MG63 (cell line): Measurements from ENCODE around the gene P2RX7. TPM values are rescaled to one million over a fixed set of nuclear protein-coding genes. Genes with fewer than 3 reads are reported as not detected.

Experiments
- DNase-seq: peaks from one replicate; pipeline ENCODE4 v3.0.0-alpha.2; 2020
- H3K27me3 ChIP-seq: fragments of 250-450 bp; sonication (Bioruptor Pico); 2 replicates; pipeline ENCODE4 v1.5.1; 2020; ENCODE audit warnings: mild to moderate bottlenecking, moderate library complexity
- H3K36me3 ChIP-seq: fragments of 250-450 bp; sonication (Bioruptor Pico); 2 replicates; pipeline ENCODE4 v1.5.1; 2020; ENCODE audit warnings: mild to moderate bottlenecking, moderate library complexity
- H3K4me3 ChIP-seq: fragments of 250-450 bp; sonication (Bioruptor Pico); 2 replicates; pipeline ENCODE4 v1.5.1; 2020; ENCODE audit warnings: mild to moderate bottlenecking, moderate library complexity
- H3K9me3 ChIP-seq: fragments of 250-450 bp; sonication (Bioruptor Pico); 2 replicates; pipeline ENCODE4 v1.5.1; 2020; ENCODE audit warnings: mild to moderate bottlenecking, moderate library complexity
- total RNA-seq: library from RNA; depleted of rRNA; stranded (reverse); fragments of >200 nt; shearing (Covaris generic); gene quantifications from 2 replicates; pipeline ENCODE4 v1.2.3, GENCODE V29; 2014; ENCODE audit warnings: low replicate concordance

The P2RX7 gene
- total RNA-seq, 1 experiment from 2014 or later: 2.0 TPM

DNA sequence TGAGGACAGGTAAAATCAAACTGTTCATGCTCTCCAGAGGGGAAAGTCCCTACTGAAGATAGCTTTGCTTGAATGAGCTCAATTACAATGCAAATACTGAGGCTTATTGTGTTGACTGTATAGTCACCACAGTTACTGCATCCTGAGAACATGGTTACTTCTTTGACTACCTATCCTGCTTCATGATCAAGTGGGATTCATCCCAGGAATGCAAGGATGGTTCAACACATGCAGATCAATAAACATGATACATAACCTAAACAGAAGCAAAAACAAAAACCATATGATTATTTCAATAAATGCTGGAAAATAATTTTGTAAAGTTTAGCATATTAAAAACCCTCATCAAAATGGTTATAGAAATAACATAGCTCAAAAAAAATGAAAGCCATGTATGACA lies 32.9 kb upstream of the P2RX7 start:
- no peaks in the 10 kb centered on the region for H3K36me3 ChIP-seq

DNA sequence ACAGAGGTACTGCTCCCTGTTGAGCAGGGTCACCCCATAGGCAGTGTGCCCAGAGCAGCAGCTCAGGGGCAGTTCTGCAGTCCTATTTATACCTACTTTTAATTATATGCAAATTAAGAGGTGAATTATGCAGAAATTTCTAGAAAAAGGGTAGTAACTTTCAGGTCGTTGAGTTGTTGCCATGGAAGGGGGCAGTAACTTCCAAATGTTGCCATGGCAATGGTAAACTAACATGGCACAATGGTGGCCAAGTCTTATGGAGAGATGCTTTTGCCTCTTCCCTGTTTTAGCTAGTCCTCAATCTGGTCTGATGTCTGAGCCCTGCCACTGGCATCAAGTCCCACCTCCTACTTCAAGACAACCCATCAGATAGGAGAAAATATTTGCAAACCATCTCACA lies 30.4 kb upstream of the P2RX7 start:
- Histone ChIP-seq H3K4me3 (no peak overlapping the region), H3K9me3 (peaks cover 5% of the 10 kb centered on the region), H3K36me3 (no peaks in the 10 kb centered on the region), H3K27me3 (no peaks in the 10 kb centered on the region)
- DNase-seq: no peak

More for the DNA sequence above, 32.9 kb upstream of the P2RX7 start:
- Histone ChIP-seq H3K9me3 (peaks cover 5% of the 10 kb centered on the region), H3K27me3 (no peaks in the 10 kb centered on the region), H3K4me3 (no peak overlapping the region)
- no peak for DNase-seq

DNA sequence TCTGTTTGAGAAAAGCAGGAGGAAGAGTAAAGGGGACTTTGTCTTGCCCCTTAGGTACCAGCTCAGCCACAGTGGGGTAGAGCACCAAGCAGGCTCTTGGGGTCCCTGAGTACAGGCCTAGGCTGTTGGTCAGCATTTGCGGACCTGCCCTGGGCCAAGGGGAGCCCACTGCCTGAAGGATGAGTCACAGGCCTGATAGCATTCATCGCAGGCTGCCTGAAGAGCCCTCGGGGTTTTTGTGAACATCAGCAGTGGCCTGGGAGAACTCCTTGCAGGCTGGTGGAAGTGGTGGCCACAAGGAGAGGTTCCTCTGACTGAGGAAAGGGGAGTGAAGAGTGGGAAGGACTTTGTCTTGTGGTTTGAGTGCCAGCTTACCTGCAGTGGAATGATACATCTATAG lies 25.0 kb upstream of the P2RX7 start:
- H3K9me3 ChIP-seq: no peaks in the 10 kb centered on the region; the same call in 1 of the 2 replicates
- H3K36me3 ChIP-seq: no peaks in the 10 kb centered on the region
- H3K4me3 ChIP-seq: no peak overlapping the region
- DNase-seq: no peak
- H3K27me3 ChIP-seq: no peaks in the 10 kb centered on the region

DNA sequence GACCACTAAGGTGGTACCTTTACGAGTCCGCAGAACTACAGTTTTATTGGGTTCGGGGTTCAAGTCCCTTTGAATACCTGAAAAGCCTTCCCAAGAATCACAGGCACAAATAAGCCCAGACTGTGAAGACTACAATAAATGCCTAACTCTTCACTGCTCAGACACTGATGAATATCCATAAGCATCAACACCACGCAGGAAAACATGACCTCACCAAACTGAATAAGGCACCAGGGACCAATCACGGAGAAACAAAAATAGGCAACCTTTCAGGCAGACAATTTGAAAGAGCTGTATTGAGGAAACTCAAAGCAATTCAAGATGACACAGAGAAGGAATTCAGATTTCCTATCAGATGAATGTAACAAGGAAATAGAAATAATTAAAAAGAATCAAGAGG lies 24.2 kb upstream of the P2RX7 start:
- no peaks in the 10 kb centered on the region for H3K36me3 ChIP-seq
- no peaks in the 10 kb centered on the region for H3K27me3 ChIP-seq
- H3K9me3 ChIP-seq: no peaks in the 10 kb centered on the region; the same call in 1 of the 2 replicates
- DNase-seq: no peak
- H3K4me3 ChIP-seq: no peak overlapping the region

DNA sequence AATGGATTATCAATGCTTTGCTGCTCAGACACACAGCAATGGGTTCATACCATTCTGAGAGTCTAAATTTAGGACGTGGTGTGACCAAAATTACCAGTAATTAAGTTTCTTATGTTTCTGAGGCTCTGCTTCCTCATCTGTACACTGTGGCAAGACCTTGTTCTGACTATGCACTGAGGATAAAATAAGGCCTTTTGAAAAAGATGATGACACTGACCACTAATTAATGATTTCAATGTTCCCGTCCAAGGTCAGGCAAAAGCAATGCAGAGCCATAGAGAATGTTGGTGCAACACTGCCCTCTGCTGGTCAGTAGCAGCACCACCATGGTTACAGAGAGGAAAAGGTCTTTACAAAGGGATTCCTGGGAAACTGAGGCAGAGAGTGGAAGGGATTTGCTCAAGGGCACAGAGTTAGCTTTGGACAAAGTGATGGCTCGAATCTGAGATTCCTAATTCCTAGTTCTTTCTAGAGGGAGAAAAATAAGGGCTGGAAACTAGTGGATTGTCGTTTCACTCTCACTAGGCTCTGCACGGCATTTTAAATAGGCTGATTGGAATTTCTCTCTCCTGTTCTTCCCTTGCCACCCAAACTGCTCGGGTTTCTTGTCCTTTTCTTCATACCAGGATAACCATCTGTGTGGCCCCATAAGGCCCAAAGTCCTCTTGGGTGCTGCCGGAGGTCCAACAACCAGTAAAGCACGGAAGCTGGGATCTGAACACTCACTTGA lies 22.3 kb upstream of the P2RX7 start:
- Histone ChIP-seq H3K4me3 (no peak overlapping the region), H3K36me3 (no peaks in the 10 kb centered on the region), H3K9me3 (no peaks in the 10 kb centered on the region), H3K27me3 (no peaks in the 10 kb centered on the region)
- DNase-seq: peak; percentile 38

DNA sequence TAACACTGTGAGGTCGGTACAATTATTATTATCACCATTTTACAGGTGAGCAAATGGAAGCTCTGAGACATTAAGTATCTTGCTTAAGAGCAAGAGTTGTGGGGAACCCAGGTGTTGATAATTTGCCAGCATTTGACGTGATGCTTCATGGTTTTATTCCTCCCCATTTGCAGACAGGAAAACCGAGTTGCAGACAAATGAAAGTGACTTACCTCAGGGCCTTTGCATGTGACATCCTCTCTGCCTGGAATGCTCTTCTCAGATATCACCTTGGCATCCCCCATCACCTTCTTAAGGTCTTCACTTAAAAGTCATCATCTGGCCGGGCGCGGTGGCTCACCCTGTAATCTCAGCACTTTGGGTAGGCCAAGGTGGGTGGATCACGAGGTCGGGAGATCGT lies 21.0 kb upstream of the P2RX7 start:
- Histone ChIP-seq H3K27me3 (no peaks in the 10 kb centered on the region), H3K36me3 (no peaks in the 10 kb centered on the region), H3K4me3 (no peak overlapping the region), H3K9me3 (no peaks in the 10 kb centered on the region)
- no peak for DNase-seq

DNA sequence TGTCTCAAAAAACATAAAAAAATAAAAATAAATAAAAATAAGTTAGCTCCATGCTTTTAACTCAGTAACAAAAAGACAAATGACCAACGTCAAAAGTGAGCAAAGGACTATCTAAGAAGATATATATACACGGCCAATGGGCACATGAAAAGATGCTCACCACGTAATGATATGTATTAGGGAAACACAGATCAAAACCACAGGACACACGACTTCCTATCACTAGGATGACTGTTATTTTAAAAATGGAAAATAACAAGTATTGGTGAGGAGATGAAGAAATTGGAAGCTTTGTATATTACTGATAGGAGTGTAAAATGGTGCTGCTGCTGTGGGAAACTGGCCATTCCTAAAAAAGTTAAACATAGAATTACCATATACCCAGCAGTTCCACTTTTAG lies 20.2 kb upstream of the P2RX7 start:
- Histone ChIP-seq H3K27me3 (no peaks in the 10 kb centered on the region), H3K36me3 (no peaks in the 10 kb centered on the region), H3K9me3 (no peaks in the 10 kb centered on the region), H3K4me3 (no peak overlapping the region)
- no peak for DNase-seq

DNA sequence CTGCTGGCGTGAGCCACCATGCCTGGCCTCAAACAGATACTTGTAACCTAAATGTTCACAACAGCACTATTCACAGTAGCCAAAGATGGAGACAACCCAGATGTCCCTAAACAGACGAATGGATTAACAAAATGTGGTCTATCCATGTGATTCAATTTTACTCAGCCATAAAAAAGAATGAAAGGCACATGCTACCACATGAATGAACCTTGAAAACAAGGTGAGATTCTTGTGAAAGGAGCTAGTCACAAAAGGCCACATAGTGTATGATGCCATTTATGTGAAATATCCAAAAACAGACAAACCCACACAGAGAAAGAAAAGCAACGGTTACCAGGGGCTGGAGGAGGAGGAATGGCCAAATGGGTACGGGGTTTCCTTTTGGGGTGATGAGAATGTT lies 19.6 kb upstream of the P2RX7 start:
- no peak for DNase-seq
- H3K27me3 ChIP-seq: no peaks in the 10 kb centered on the region
- no peaks in the 10 kb centered on the region for H3K36me3 ChIP-seq
- no peaks in the 10 kb centered on the region for H3K9me3 ChIP-seq
- no peak overlapping the region for H3K4me3 ChIP-seq

DNA sequence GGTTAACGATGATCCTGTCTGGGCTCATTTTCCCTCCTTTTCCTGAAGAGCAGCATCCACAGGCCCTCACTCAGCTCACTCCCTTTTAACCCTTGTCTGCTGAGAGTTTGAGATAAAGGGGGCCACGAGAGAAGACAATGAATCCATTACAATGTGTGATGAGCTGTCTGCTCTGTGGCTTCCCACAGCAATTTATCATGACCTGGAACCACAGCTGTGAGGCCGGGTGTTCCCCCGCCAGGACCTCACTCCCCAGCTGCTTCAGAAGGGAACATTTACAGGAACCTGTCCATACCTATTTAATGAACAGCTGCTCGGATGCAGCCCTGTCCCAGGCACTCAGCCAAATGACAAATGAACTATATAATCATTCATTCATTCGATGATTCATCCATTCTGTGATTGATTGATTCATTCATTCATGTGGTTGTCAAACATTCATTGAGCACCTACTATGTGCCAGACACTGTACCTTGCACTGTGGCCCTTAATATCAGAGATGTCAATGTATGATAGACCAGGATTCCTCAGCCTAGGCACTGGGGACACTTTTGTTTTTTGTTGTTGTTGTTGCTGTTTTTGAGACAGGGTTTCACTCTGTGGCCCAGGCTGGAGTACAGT lies 18.5 kb upstream of the P2RX7 start:
- no peak for DNase-seq
- Histone ChIP-seq H3K36me3 (no peaks in the 10 kb centered on the region), H3K4me3 (no peak overlapping the region), H3K27me3 (no peaks in the 10 kb centered on the region), H3K9me3 (no peaks in the 10 kb centered on the region)

DNA sequence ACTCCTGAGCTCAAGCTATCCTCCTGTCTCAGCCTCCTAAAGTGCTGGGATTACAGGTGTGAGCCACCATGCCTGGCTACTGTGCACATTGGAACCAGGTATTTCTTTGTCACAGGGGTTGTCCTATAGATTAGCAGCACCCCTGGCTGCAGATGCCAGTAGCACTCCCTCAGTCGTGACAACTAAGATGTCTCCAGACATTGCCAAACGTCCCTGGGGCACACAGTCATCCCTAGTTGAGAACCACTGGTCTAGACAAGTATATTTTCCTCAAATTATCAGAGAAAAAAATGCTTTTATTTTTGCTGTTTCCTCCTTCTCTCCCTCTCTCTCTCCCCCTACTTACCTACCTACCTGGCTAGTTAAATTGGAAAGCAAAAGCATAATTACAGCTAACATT lies 17.9 kb upstream of the P2RX7 start:
- Histone ChIP-seq H3K27me3 (no peaks in the 10 kb centered on the region), H3K4me3 (no peak overlapping the region), H3K9me3 (no peaks in the 10 kb centered on the region), H3K36me3 (no peaks in the 10 kb centered on the region)
- DNase-seq: no peak

DNA sequence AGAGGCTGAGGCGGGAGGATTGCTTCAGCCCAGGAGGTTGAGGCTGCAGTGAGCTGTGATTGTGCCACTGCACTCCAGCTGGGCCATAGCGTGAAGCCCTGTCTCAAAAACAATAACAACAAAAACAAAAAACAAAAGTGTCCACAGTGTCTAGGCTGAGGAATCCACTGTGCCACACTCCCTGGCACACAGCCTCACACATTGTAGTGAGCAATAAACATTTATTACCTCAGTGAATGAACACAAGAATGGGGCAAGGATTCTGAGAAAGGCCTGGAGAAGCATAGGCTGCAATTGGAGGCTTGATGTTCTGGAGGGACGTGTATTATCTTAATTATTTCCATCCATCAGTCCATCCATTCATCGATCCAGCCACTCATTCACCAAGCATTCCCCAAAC lies 17.1 kb upstream of the P2RX7 start:
- Histone ChIP-seq H3K9me3 (no peaks in the 10 kb centered on the region), H3K27me3 (no peaks in the 10 kb centered on the region), H3K4me3 (no peak overlapping the region), H3K36me3 (no peaks in the 10 kb centered on the region)
- DNase-seq: no peak

DNA sequence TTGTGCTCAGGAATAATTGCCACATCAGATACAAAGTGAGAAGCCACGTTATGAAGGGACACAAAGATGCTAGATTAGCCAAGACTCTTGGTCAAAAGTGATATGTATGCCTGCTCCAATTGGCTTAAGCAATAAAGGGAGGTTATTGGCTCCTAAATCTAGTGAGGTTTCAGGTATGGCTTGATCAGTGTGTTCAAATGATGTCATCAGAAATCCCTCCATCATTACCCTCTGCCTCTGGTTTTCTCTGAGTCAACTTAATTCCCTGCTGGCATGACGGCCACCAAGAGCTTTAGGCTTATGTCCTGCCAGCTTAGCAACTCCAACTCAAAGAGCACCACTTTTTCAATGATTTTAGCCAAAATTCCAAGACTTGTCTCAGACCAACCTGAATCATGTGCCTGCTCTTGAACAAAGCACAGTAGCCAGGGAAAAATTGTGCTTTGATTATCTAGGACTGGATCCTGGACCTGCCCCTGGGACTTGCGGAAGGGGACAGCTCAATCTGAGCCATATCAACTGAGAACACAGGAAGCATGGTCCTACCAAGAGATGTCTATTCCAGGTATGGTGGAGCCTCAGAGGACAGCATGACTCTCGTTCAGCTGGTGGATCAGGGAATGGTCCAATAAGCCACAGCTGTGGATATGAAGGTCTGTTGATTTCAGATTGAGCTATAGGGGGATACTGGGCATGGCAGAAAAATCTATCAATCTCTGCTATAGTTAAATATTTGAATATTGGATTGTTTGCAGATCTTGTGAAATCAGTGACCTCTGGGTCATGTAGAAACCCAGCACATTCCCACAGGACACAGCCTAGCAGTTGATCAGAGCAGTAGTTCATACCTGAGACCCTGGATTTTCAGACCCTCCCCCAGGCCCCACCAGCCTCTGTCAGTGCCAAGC lies 16.1 kb upstream of the P2RX7 start:
- no peaks in the 10 kb centered on the region for H3K36me3 ChIP-seq
- no peak overlapping the region for H3K4me3 ChIP-seq
- H3K27me3 ChIP-seq: no peaks in the 10 kb centered on the region
- H3K9me3 ChIP-seq: no peaks in the 10 kb centered on the region
- no peak for DNase-seq

DNA sequence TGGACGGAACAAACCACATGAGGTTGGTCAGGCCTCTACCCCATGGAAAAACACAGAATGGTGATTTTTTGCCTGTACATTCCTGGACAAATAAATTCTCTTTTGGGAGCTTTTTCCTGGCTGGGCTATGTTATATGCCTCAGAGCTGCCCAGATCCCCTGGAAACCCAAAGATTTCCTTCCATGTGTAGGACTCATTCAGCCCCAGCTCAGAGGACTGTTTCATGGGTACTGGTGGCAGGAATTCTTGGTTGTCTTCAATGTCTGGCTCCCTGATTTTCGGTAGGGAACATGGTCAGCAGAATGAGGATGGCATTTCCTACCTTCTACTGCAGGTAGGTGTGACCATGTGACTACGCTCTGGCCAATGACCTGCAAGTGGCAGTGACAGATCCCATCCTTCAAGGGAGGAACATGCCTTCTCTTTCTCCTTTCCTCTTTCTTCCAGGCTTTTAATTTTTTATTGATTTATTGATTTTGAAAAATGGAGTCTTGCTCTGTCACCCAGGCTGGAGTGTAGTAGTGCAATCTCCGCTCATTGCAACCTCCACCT lies 15.4 kb upstream of the P2RX7 start:
- no peaks in the 10 kb centered on the region for H3K27me3 ChIP-seq
- H3K36me3 ChIP-seq: no peaks in the 10 kb centered on the region
- no peak overlapping the region for H3K4me3 ChIP-seq
- no peaks in the 10 kb centered on the region for H3K9me3 ChIP-seq
- no peak for DNase-seq

DNA sequence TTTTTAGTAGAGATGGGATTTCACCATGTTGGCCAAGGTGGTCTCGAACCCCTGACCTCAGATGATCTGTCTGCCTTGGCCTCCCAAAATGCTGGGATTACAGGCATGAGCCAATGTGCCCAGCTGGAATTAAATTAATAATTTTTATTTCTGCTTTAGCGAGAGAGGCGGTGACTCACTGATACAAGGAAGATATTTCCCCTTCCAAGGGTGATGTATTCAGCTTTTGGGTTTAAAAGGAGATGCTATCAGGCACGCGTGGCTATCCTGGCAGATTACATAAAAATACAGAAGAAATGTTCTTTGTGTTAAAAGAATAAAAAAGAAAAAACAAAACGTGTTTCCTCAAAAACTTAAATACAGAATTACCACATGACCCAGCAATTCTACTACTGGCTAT lies 12.4 kb upstream of the P2RX7 start:
- no peak for DNase-seq
- no peaks in the 10 kb centered on the region for H3K36me3 ChIP-seq

DNA sequence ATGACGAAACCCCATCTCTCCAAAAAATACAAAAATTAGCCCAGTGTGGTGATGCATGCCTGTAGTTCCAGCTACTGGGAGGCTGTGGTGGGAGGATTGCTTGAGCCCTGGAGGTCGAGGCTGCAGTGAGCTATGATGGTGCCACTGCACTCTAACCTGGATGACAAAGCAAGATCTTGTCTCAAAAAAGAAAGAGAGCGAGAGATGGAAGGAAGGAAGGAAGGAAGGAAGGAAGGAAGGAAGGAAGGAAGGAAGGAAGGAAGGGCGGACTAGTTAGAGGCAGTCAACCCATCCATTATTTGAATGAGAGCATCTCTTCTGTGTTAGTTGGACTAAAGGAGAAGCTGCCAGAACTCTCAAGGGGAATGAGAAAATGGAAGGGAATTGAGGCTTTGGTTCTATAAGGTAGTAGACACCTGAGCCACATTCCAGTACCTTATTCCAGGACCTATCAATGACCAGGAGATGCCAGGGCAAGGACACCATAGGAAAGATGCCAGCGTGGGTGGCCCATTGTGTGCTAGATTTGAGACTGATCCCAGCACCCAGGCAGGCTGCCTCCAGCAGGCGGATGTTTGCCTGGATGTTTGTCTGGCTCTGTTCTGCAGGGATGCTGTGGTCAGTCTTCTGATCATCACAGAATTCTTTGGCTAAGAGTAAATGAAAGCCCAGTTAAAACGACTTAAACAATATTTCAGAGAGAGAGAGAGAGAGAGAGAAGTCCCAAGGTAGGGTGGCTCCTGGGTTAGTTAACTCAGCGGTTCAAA lies 11.5 kb upstream of the P2RX7 start:
- no peak overlapping the region for H3K4me3 ChIP-seq
- no peaks in the 10 kb centered on the region for H3K27me3 ChIP-seq
- no peaks in the 10 kb centered on the region for H3K36me3 ChIP-seq
- DNase-seq: no peak
- no peaks in the 10 kb centered on the region for H3K9me3 ChIP-seq

More for the DNA sequence above, 12.4 kb upstream of the P2RX7 start:
- H3K27me3 ChIP-seq: no peaks in the 10 kb centered on the region
- no peaks in the 10 kb centered on the region for H3K9me3 ChIP-seq
- no peak overlapping the region for H3K4me3 ChIP-seq

DNA sequence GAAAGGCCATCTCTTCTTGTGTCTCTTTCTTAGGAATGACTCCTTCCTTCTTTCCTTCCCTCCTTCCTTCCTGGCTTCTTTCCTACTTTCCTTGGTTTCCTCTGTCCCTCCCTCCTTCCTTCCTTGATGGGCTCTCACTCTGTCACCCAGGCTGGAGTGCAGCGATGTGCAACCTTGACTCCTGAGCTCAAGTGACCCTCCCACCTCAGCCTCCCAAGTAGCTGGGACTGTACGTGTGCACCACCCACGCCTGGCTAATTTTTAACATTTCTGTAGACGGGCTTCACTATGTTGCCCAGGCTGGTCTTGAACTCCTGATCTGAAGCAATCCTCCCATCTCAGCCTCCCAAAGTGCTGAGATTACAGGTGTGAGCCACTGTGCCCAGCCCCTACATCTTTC lies 10.9 kb upstream of the P2RX7 start:
- DNase-seq: no peak
- Histone ChIP-seq H3K36me3 (no peaks in the 10 kb centered on the region), H3K4me3 (no peak overlapping the region), H3K9me3 (no peaks in the 10 kb centered on the region), H3K27me3 (no peaks in the 10 kb centered on the region)
